HG03135 (cell line): Measurements from ENCODE around the gene EML5.
A peak's percentile ranks its signal among the peaks of the same experiment; 100 is the strongest.

Experiments
- ATAC-seq: cut with Tn5 transposase; IDR thresholded peaks from one replicate; pipeline ENCODE4 v1.9.1; 2021; ENCODE audit warnings: mild to moderate bottlenecking, moderate library complexity; ENCODE audit not compliant: unreplicated experiment

The EML5 gene

GRCh38 chr14:88618476-88618875 is 174.3 kb downstream of the EML5 start:
- ATAC-seq = no peak

GRCh38 chr14:88617479-88617878 is 175.3 kb downstream of the EML5 start:
- no peak for ATAC-seq

GRCh38 chr14:88616697-88617096 is 176.1 kb downstream of the EML5 start:
- no peak for ATAC-seq

- ATAC-seq = no peak
Measured at GRCh38 chr14:88614218-88614907, 178.4 kb downstream of the EML5 start.

GRCh38 chr14:88613552-88614010 is 179.2 kb downstream of the EML5 start:
- no peak for ATAC-seq

GRCh38 chr14:88612981-88613380 is 179.8 kb downstream of the EML5 start:
- ATAC-seq = no peak

- no peak for ATAC-seq
Measured at GRCh38 chr14:88611878-88612277, 180.9 kb downstream of the EML5 start.

- ATAC-seq = no peak
Measured at GRCh38 chr14:88607829-88608228, 184.9 kb downstream of the EML5 start.

GRCh38 chr14:88605594-88605993 is 187.2 kb downstream of the EML5 start:
- ATAC-seq = no peak

- no peak for ATAC-seq
Measured at GRCh38 chr14:88604212-88604611, 188.5 kb downstream of the EML5 start.

GRCh38 chr14:88599761-88600439 is 192.9 kb downstream of the EML5 start:
- peak; percentile 94 for ATAC-seq

- no peak for ATAC-seq
Measured at GRCh38 chr14:88599326-88599725, 193.4 kb downstream of the EML5 start.

- ATAC-seq = no peak
Measured at GRCh38 chr14:88598097-88598675, 194.6 kb downstream of the EML5 start.

GRCh38 chr14:88597601-88598000 is 195.2 kb downstream of the EML5 start:
- ATAC-seq = no peak

- no peak for ATAC-seq
Measured at GRCh38 chr14:88597038-88597437, 195.7 kb downstream of the EML5 start.

- ATAC-seq = no peak
Measured at GRCh38 chr14:88592031-88592430, 200.7 kb downstream of the EML5 start.

GRCh38 chr14:88590173-88590572 is 202.6 kb downstream of the EML5 start:
- no peak for ATAC-seq

GRCh38 chr14:88588081-88588480 is 204.7 kb downstream of the EML5 start:
- ATAC-seq = no peak

GRCh38 chr14:88584451-88584850 is 208.3 kb downstream of the EML5 start:
- no peak for ATAC-seq

GRCh38 chr14:88576222-88576621 is 216.5 kb downstream of the EML5 start:
- ATAC-seq = no peak

- no peak for ATAC-seq
Measured at GRCh38 chr14:88572117-88572516, 220.6 kb downstream of the EML5 start.

- no peak for ATAC-seq
Measured at GRCh38 chr14:88568196-88568595, 224.6 kb downstream of the EML5 start.
